Activated B cell treated with CpG ODN at 0.5 μM for 24 hours (primary cell): ENCODE results near the gene ARHGAP25. TPM values are rescaled to one million over a fixed set of nuclear protein-coding genes. Genes with fewer than 3 reads are reported as not detected.

Experiments
- ATAC-seq: fragments of 200-7000 bp; cut with Tn5 transposase; one replicate; pipeline ENCODE4 v1.10.0; 2021; ENCODE audit warnings: low read depth, mild to moderate bottlenecking, moderate library complexity
- CTCF ChIA-PET: fragments of 350-600 bp; sonication (Branson Sonifier 250); formaldehyde crosslinking; loops from one replicate; lab custom pipeline; 2021; ENCODE audit warnings: antibody characterized with exemption; lab: Charles Lee
- POLR2A ChIA-PET: fragments of 350-600 bp; sonication (Branson Sonifier 250); formaldehyde crosslinking; loops from one replicate; lab custom pipeline; 2021; ENCODE audit warnings: antibody characterized with exemption; lab: Charles Lee
- DNase-seq: peaks from one replicate; pipeline ENCODE4 v3.0.0; 2022
- H3K27ac Mint-ChIP-seq: one replicate; pipeline ENCODE4 v1.8.0; 2020; ENCODE audit warnings: mixed read lengths
- H3K27me3 Mint-ChIP-seq: one replicate; pipeline ENCODE4 v1.8.0; 2021; ENCODE audit warnings: mixed read lengths
- H3K36me3 Mint-ChIP-seq: one replicate; pipeline ENCODE4 v1.8.0; 2021; ENCODE audit warnings: low read depth, mixed read lengths
- H3K4me1 Mint-ChIP-seq: one replicate; pipeline ENCODE4 v1.8.0; 2021; ENCODE audit warnings: mixed read lengths
- H3K4me3 Mint-ChIP-seq: one replicate; pipeline ENCODE4 v1.8.0; 2020; ENCODE audit warnings: mild to moderate bottlenecking, mixed read lengths
- H3K9me3 Mint-ChIP-seq: one replicate; pipeline ENCODE4 v1.8.0; 2020; ENCODE audit warnings: mixed read lengths
- CTCF ChIP-seq: fragments of 200-600 bp; IDR thresholded peaks from one replicate; pipeline ENCODE4 v1.8.0; 2022; ENCODE audit warnings: antibody characterized with exemption, mild to moderate bottlenecking
- intact Hi-C: fragments of 100-400 bp; cut with micrococcal nuclease; formaldehyde crosslinking; loops from one replicate; pipeline ENCODE4 v1.15.1; 2024
- total RNA-seq: library from RNA; stranded (reverse); gene quantifications from 2 replicates; pipeline ENCODE4 v1.2.3, GENCODE V29; 2022

The ARHGAP25 gene
- total RNA-seq, 1 donor from 2014 or later = 336 TPM

DNA sequence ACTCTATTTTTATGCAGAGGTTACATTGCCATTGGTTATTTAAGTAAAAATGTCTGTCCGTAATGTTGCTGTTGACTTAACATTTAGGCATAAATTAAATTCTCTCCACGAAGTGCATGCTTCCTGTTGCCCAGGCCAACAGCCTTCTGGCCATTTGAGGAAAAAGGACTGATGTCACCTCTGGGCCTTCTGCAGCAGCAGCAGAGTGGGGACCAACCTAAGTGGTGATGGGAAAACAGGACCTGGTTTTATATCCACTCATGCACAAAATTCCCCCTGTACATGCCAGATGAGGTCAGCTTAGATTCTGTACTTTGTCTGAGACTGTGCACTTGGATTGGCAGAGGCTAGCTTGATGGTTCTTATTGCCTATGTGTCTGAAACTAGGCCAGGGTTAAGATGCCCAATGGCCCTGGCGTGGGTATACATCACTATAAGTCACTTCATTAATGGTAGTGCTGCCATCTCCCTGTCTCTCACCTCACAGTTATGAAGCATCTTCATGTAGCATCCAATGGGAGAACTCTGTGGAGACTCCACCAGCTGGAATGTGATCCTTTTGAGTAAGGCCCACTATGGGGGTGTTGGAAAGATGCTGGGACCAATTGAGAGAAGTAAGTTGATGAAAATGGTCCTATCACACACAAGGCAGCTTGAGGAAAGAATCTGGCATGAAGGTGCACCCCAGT lies 4.4 kb downstream of the ARHGAP25 start:
- peaks cover 30% of the 10 kb centered on the region for H3K36me3 Mint-ChIP-seq
- ATAC-seq (no peak), DNase-seq (no peak)
- H3K27ac Mint-ChIP-seq = no peak overlapping the region
- H3K27me3 Mint-ChIP-seq = no peaks in the 10 kb centered on the region
- H3K4me3 Mint-ChIP-seq = peak overlapping the region; percentile 61
- H3K4me1 Mint-ChIP-seq = peaks cover 76% of the 10 kb centered on the region
- no peaks in the 10 kb centered on the region for H3K9me3 Mint-ChIP-seq
- no peak for TF ChIP-seq CTCF
- intact Hi-C loops = loop anchor here (10.0 kb wide), 1 partner anchor 374 kb away; the partner anchor contains the start of gene PLEK
- CTCF ChIA-PET = interaction anchor here (0.5 to 6.2 kb wide), 8 partner anchors 13 to 186 kb away, joined by 3 to 57 read pairs (median 4); no protein-coding TSS in a partner anchor
- POLR2A ChIA-PET = interaction anchor here (0.5 to 11.4 kb wide), 18 partner anchors 9 to 905 kb away, joined by 3 to 74 read pairs (median 8); partner anchors contain the start of gene AAK1

DNA sequence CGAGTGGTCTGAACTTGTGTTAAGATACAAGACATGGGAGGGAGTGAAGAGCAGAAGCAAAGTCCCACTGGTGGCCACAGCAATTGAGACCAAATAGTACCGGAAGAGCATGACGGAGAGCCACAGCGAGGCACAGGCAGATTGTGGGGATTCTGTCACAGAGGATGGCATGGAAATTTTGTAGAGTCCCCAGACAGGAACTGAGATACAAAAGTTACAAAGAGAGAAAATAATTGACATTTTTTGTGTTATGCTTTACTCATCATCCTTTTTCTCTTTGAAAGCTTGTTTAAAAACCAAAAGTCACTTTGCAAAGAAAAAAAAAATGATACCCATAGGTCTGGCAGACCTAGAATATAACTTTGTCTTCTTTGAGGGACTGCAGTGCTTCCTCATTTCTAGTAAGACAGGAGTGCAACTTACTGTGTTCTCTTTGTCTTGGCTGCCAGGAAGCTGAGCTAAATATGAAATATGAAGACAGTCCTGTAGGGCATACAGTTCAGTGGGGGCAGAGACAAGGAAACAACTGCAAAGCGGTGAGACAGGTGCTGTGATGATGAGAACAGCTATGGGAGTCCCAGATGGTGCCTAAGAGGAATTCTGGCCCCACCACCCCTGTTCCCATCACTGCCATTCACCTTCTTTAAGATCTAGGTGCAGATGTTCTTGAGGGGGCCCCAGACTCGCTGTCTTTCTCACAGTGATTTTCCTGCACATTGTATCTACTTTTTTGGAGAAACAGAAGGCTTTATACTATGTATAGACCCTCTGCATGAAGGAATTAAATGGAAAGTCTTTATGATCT lies 5.2 kb downstream of the ARHGAP25 start:
- no peak for DNase-seq
- TF ChIP-seq CTCF = no peak
- ATAC-seq = peak; percentile 13
- H3K4me1 Mint-ChIP-seq = peaks cover 83% of the 10 kb centered on the region
- H3K9me3 Mint-ChIP-seq = no peaks in the 10 kb centered on the region
- H3K36me3 Mint-ChIP-seq = peaks cover 34% of the 10 kb centered on the region
- peak overlapping the region; percentile 61 for H3K4me3 Mint-ChIP-seq
- ChIA-PET CTCF (interaction anchor here (1.2 to 6.2 kb wide), 6 partner anchors 12 to 185 kb away, joined by 3 to 57 read pairs (median 6); no protein-coding TSS in a partner anchor), POLR2A (interaction anchor here (0.6 to 11.4 kb wide), 15 partner anchors 9 to 168 kb away, joined by 3 to 74 read pairs (median 14); no protein-coding TSS in a partner anchor)
- no peaks in the 10 kb centered on the region for H3K27me3 Mint-ChIP-seq
- no peak overlapping the region for H3K27ac Mint-ChIP-seq
- intact Hi-C loops = loop anchor here (10.0 kb wide), 1 partner anchor 375 kb away; the partner anchor contains the start of gene PLEK

- DNase-seq = no peak
- intact Hi-C loops = no loop called here
Measured at GRCh38 chr2:68740400-68740914, 5.8 kb downstream of the ARHGAP25 start.

GRCh38 chr2:68741238-68741637 lies 6.6 kb downstream of the ARHGAP25 start:
- Mint-ChIP-seq H3K4me1 (peaks cover 94% of the 10 kb centered on the region), H3K27me3 (no peaks in the 10 kb centered on the region), H3K27ac (no peak overlapping the region), H3K9me3 (no peaks in the 10 kb centered on the region), H3K36me3 (peaks cover 42% of the 10 kb centered on the region), H3K4me3 (peak overlapping the region; percentile 33)
- POLR2A ChIA-PET = interaction anchor here (1.2 to 11.4 kb wide), 12 partner anchors 9 to 274 kb away, joined by 3 to 74 read pairs (median 25); partner anchors contain the start of genes APLF and FBXO48
- intact Hi-C loops = no loop called here
- no peak for DNase-seq
- no peak for TF ChIP-seq CTCF
- no peak for ATAC-seq
- CTCF ChIA-PET = interaction anchor here (0.7 to 6.2 kb wide), 12 partner anchors 10 to 278 kb away, joined by 3 to 57 read pairs (median 4); no protein-coding TSS in a partner anchor

More at GRCh38 chr2:68740400-68740914, 5.8 kb downstream of the ARHGAP25 start:
- ChIA-PET CTCF (interaction anchor here (0.8 to 6.2 kb wide), 12 partner anchors 11 to 277 kb away, joined by 3 to 57 read pairs (median 4); no protein-coding TSS in a partner anchor), POLR2A (interaction anchor here (1.2 to 11.4 kb wide), 14 partner anchors 8 to 167 kb away, joined by 3 to 74 read pairs (median 16); no protein-coding TSS in a partner anchor)
- ATAC-seq = no peak
- H3K4me1 Mint-ChIP-seq = peaks cover 90% of the 10 kb centered on the region
- H3K4me3 Mint-ChIP-seq = peak overlapping the region; percentile 63
- TF ChIP-seq CTCF = no peak
- H3K9me3 Mint-ChIP-seq = no peaks in the 10 kb centered on the region
- no peaks in the 10 kb centered on the region for H3K27me3 Mint-ChIP-seq
- H3K36me3 Mint-ChIP-seq = peaks cover 38% of the 10 kb centered on the region
- H3K27ac Mint-ChIP-seq = no peak overlapping the region
